RWPE2 (cell line): ENCODE data around the gene FOLR2.

Experiments
- ATAC-seq: fragments of 200-7000 bp; cut with Tn5 transposase; 3 replicates; pipeline ENCODE4 v1.9.1; 2021; ENCODE audit warnings: low read depth
- DNase-seq: peaks from one replicate; pipeline ENCODE4 v3.0.0-alpha.2; 2020; ENCODE audit warnings: low spot score
- H3K27ac ChIP-seq: fragments of 450-650 bp; 2 replicates; pipeline ENCODE4 v1.5.1; 2017; ENCODE audit warnings: mild to moderate bottlenecking; ENCODE audit not compliant: poor library complexity, severe bottlenecking
- H3K27me3 ChIP-seq: fragments of 250-450 bp; sonication (Bioruptor Pico); 2 replicates; pipeline ENCODE4 v1.5.1; 2021; ENCODE audit warnings: mild to moderate bottlenecking, moderate library complexity; ENCODE audit not compliant: insufficient read depth, poor library complexity, severe bottlenecking
- H3K36me3 ChIP-seq: fragments of 250-450 bp; sonication (Bioruptor Pico); 2 replicates; pipeline ENCODE4 v1.5.1; 2020; ENCODE audit warnings: low read depth, mild to moderate bottlenecking, moderate library complexity
- H3K4me1 ChIP-seq: fragments of 250-450 bp; sonication (Bioruptor Pico); 2 replicates; pipeline ENCODE4 v1.5.1; 2021; ENCODE audit warnings: mild to moderate bottlenecking, moderate library complexity; ENCODE audit not compliant: insufficient read depth, poor library complexity, severe bottlenecking
- H3K4me3 ChIP-seq: fragments of 250-450 bp; sonication (Bioruptor Pico); 2 replicates; pipeline ENCODE4 v1.5.1; 2021; ENCODE audit warnings: mild to moderate bottlenecking, moderate library complexity; ENCODE audit not compliant: severe bottlenecking
- H3K9me3 ChIP-seq: fragments of 250-450 bp; sonication (Bioruptor Pico); 2 replicates; pipeline ENCODE4 v1.5.1; 2021; ENCODE audit warnings: mild to moderate bottlenecking, moderate library complexity; ENCODE audit not compliant: severe bottlenecking
- TF ChIP-seq, protein P1 (sequence below): fragments of 450-650 bp; IDR thresholded peaks from one replicate; pipeline ENCODE4 v1.5.1; 2017; ENCODE audit warnings: mild to moderate bottlenecking, moderate library complexity; ENCODE audit not compliant: poor library complexity, severe bottlenecking

The FOLR2 gene

DNA sequence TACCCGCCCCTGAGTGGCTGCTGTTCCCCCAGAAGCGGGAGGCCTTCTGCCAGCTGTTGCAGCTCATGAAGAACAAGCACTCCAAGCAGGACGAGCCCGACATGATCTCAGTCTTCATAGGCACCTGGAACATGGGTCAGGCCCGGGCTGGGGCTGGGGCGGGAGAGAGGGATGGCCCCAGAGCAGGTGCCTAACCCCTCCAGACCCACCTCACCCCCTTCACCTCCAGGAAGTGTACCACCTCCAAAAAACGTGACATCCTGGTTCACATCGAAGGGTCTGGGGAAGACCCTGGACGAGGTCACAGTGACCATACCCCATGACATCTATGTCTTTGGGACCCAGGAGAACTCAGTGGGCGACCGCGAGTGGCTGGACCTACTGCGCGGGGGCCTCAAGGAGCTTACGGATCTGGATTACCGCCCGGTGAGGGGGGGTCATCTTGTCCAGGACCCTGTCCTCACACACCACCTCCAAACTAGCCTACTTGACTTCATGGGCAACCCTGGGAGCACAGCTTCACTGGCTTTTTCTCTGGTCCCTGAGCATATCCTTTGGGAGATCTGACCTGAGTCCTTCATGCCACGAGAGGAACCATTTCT lies 14.3 kb downstream of the FOLR2 start:
- Histone ChIP-seq H3K27me3 (no peaks in the 10 kb centered on the region), H3K9me3 (peaks cover 5% of the 10 kb centered on the region), H3K4me1 (no peaks in the 10 kb centered on the region), H3K4me3 (no peak overlapping the region), H3K27ac (no peak overlapping the region), H3K36me3 (peaks cover 92% of the 10 kb centered on the region)
- DNase-seq, result no peak
- no peak for ATAC-seq
- TF ChIP-seq, protein P1, sequence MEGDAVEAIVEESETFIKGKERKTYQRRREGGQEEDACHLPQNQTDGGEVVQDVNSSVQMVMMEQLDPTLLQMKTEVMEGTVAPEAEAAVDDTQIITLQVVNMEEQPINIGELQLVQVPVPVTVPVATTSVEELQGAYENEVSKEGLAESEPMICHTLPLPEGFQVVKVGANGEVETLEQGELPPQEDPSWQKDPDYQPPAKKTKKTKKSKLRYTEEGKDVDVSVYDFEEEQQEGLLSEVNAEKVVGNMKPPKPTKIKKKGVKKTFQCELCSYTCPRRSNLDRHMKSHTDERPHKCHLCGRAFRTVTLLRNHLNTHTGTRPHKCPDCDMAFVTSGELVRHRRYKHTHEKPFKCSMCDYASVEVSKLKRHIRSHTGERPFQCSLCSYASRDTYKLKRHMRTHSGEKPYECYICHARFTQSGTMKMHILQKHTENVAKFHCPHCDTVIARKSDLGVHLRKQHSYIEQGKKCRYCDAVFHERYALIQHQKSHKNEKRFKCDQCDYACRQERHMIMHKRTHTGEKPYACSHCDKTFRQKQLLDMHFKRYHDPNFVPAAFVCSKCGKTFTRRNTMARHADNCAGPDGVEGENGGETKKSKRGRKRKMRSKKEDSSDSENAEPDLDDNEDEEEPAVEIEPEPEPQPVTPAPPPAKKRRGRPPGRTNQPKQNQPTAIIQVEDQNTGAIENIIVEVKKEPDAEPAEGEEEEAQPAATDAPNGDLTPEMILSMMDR, result no peak

DNA sequence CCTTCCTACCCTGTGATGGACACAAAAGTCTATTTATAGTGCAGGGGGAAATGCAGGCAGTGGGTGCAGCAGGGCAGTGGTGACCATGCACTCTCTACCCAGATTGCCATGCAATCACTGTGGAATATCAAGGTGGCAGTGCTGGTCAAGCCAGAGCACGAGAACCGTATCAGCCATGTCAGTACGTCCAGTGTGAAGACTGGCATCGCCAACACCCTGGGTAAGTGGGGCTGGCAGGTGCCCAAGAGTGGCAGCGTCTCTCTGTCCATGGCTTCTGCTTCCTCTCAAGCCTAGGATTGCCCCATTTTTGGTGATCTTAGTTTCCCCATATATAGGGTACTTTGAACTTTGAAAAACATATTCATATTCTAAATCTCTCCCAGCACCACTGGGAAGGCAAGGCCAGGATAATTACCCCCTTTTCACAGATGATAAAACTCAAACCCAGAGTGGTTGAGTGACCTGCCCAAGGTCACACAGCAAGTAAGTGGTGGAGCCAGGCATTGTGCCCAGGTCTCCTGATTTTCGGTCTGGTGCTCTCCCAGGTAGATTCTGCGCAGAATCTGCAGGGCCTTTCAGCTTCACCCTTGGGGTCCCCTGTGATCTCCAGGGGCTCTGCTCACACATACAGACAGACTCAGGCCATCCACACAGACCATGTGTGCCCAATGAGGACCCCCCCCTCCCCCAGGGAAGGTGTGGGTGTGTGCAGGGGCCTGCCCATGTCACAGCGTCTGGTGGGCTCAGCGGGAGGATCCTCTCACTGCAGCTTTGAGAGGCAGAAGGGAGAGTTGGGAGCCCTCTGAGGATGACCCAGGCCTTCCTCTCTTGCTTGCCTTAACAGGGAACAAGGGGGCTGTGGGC lies 15.0 kb downstream of the FOLR2 start:
- Histone ChIP-seq H3K36me3 (peaks cover 92% of the 10 kb centered on the region), H3K27me3 (no peaks in the 10 kb centered on the region), H3K4me1 (no peaks in the 10 kb centered on the region), H3K9me3 (peaks cover 5% of the 10 kb centered on the region), H3K4me3 (no peak overlapping the region), H3K27ac (no peak overlapping the region)
- no peak for ATAC-seq
- TF ChIP-seq, protein P1, result no peak
- DNase-seq, result no peak

DNA sequence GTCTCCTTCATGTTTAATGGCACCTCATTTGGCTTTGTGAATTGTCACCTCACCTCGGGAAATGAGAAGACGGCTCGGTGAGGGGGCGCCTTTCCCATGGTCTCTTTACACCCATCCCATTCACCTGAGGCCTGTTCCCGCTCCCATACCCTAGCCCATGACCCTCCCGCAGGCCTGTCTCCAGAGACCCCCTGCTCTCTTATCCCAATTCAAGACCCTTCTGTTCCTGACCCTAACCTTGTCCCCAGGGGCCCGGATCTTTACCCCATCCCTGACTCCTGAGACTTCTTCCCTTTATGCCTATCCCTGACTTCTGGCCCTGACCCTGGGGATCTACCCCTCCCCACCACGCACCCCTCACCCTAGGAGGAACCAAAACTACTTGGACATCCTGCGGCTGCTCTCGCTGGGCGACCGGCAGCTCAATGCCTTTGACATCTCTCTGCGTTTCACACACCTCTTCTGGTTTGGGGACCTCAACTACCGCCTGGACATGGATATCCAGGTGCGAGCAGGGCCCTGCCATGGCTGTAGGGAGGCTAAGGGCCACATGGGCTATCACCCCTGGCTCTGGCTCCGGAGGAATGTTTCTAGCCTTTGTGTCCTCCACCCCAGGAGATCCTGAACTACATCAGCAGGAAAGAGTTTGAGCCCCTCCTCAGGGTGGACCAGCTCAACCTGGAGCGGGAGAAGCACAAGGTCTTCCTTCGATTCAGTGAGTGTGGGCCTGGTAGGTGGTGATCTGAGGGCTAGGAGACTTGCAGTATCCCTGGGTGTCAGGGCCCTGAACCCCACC lies 15.9 kb downstream of the FOLR2 start:
- no peak for DNase-seq
- TF ChIP-seq, protein P1, result no peak
- Histone ChIP-seq H3K4me1 (no peaks in the 10 kb centered on the region), H3K27ac (no peak overlapping the region), H3K27me3 (no peaks in the 10 kb centered on the region), H3K36me3 (peaks cover 91% of the 10 kb centered on the region), H3K9me3 (peaks cover 5% of the 10 kb centered on the region), H3K4me3 (no peak overlapping the region)
- ATAC-seq, result no peak

DNA sequence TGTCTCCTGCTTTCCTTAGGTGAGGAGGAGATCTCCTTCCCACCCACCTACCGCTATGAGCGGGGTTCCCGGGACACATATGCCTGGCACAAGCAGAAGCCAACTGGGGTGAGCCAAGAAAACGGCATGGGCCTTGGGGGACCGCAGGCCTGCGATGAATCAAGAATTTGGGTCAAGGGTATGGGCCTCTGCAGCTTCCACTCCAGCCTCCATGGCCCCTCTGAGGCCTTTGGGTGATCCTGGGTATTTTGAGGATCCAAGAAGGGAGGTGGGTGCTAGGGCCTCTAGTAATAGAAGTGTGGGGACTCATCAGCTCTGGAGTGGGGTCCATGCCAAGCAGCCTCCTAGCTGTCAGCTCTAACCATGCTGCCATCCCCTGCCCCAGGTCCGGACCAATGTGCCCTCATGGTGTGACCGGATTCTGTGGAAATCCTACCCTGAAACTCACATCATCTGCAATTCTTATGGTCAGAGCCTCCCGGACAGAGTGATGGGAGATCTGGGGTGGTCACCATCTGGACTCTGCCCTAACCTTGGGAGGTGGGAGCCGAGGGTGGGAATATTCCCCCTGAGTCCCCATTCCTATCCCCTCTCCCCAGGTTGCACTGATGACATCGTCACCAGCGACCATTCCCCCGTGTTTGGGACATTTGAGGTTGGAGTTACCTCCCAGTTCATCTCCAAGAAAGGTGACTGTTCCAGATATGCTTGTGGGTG lies 16.6 kb downstream of the FOLR2 start:
- H3K9me3 ChIP-seq, result peaks cover 5% of the 10 kb centered on the region
- DNase-seq (no peak), ATAC-seq (no peak)
- no peak overlapping the region for H3K4me3 ChIP-seq
- TF ChIP-seq, protein P1, result no peak
- peaks cover 93% of the 10 kb centered on the region for H3K36me3 ChIP-seq
- H3K4me1 ChIP-seq, result no peaks in the 10 kb centered on the region
- no peak overlapping the region for H3K27ac ChIP-seq
- no peaks in the 10 kb centered on the region for H3K27me3 ChIP-seq
